HG03039 (cell line): ENCODE results near the gene ME2.
"Not testable (repeated sequence)": the region's sequence is repeated elsewhere in the genome, so short reads cannot be mapped to it uniquely, and the experiment has no call there.

Source experiments
- ATAC-seq: cut with Tn5 transposase; IDR thresholded peaks from one replicate; pipeline ENCODE4 v1.9.1; 2021; ENCODE audit warnings: mild to moderate bottlenecking, moderate library complexity; ENCODE audit not compliant: unreplicated experiment

The ME2 gene

DNA sequence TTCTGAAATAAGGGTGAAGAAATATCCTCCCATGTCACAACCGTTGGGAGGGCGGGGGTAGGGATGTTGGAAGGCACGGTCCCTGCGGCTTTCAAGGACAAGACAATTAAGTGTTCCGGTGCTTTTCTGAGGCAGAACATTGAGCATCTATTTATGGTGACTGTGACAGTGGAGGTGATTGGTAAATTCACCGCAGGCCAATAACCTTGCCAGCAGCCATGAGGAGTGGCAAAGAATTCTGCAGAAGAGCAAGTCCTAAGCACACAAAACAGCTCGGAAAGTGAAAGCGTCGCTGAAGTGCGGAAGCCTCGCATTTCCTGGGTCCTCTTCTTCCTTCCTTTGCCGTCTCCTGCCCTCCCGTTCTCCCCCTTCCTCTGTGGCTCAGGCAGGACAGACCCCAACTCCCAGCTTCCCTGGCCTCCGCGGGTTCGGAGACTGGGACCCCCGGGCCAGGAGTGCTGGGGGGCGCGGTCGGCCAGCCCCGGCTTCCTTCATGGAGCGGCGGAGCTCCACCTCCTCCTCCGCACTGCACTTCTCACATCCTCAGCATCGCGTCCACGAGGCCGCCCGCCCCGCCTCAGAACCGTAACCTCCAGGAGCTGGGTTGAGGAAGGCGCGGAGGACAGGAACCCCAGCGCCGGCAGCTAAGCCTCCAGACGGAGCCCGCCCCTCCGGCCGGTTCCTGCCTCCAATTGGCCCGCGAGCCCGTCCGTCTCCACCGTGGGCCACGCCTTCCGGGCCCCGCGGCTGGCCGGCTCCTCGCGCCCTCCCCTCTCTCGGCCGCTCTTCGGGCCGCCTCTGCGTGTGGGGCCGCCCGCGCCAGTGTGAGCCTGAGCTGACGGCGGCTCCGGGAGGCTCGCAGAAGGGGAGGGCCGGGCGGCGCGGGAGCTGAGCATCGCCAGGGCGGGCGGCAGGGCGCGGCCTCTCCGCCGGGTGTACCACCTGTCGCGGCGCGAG is at the start of gene ME2:
Gene ME2 (plus strand): TSS at position 774 of the 957 bp plus-strand sequence. CDS start 16,703 bp downstream, outside the sequence.
- ATAC-seq, result peak; percentile 94

DNA sequence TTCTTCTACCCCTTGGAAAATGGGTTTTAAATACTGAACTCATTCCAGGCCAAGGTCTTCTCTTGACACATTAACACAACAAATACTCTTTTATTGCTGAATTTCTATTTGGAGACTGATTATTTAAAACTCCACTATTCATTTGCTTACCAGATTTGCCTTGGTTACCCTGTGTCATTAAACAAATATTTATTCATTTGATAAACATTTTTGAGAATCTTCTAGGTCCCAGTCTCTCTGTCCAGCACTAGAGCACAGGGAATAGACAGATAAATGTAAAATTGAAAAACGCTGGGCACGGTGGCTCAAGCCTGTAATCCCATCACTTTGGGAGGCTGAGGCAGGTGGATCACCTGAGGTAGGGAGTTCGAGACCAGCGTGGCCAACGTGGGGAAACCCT is 49.3 kb upstream of the ME2 start:
- ATAC-seq, result no peak

DNA sequence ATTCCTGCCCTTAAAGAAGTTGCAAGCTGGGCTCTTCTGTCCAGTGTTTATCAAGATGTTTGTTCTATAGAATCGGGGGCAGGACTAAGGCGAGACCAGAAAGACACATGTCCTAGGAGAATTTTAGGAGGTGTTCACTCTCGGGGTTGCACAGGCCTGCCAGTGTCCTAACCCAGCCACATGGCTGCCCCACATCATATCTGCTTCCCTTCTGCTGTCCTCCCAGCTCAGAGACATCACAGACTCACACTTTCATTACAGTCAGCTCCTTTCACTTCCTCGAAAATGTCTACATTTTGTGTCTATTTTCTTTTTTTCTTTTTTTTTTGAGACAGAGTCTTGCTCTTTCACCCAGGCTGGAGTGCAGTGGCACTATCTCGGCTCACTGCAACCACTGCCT is 48.4 kb upstream of the ME2 start:
- ATAC-seq, result no peak

DNA sequence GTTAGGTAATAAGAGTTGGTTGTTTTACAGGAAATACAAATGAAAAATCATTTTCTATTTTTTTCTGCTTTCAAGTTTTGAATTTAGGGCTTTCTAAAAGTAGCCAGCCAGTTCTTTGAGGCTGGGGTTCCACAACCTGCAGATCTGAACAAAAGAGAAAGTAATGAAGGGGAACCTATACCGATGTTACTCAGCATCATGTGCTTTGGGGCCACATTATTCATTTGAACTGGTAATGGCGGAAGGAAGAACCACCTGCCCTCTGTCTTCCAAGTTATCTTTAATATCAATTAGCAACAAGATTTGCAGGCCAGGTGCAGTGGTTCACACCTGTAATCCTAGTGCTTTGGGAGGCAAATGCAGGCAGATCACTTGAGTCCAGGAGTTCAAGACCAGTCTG is 46.2 kb upstream of the ME2 start:
- peak; percentile 57 for ATAC-seq

DNA sequence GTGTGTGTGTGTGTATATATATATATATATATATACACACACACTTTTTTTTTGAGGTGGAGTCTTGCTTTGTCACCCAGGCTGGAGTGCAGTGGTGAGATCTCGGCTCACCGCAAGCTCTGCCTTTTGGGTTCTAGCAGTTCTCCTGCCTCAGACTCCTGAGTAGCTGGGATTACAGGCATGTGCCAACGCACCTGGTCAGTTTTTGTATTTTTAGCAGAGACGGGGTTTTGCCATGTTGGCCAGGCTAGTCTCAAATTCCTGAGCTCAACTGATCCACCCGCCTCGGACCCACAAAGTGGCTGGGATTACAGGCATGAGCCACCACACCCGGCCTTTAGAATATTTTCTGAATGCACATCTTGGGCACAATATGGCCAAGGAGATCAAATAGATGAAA is 45.4 kb upstream of the ME2 start:
- ATAC-seq, result not testable (repeated sequence)

DNA sequence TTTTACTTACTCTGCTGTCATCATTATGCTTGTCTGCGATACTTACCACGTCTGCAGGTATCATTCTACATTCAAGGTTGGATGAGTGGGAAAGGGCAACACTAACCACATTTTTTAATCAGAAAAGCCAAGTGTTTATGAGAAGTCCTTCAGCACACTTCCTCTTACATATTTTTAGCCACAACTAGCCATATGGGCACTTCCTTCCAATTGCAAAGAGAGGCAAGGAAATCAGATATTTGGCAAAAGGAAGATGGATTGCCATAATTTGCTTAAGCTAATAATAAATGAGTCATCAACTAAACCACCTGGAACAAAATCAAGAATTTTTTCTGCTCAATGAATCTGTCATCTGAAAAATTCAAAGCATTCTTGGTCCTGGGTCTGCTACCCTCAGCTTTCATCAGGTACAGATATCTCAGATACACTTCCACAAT is 42.4 kb upstream of the ME2 start:
- no peak for ATAC-seq

DNA sequence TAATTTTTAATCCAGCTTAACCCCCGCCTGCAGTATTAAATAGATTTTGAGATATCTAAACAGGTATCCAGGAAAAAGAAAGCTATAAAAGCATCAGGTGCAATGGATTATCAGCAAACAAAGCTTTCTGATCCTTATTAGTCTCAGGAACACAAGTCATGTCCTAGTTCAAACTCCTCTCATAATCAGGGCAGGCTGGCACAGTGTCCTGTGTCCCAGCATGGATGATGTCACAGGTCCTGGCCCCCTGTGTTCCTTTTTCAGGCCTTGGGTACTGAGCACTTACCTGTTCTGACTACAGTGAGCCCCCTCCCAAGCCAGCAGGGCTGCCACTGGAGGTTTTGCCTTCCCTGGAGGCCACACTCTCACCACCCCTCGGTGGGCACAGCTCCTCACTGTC is 39.6 kb upstream of the ME2 start:
- no peak for ATAC-seq

DNA sequence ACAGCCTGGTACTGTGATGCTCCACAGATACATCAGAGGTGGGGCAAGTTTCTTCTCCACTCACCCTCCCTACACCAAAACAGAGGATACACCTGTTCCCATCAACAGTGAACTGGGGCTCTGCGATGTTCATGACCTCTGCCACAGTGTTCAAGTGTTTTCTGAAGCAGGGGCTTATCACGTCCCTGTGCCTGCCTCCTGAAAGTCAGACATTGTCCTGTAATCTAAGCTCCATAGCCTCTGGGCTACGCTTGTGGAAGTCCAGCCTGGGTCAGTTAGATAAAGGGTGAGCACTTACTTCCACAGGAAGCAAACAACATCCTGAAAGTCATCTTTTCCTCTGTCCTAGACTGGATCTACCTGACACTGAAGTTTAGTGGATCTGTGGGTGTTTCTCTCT is 38.9 kb upstream of the ME2 start:
- no peak for ATAC-seq

DNA sequence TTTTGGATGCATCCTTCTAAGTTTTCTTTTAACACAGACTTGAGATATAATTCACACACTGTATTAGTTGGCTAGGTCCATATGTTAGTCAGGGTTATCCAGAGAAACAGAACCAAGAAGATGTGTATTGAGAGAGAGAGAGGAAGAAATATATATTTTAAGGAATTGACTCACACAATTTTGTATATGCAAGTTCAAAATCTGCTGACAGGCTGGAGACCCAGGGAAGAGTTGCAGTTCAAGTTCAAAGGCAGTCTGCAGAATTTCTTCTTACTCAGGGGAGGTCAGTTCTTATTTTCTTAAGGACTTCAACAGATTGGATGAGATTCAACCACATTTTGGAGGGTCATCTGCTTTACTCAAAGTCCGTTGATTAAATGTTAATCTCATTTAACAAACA is 36.1 kb upstream of the ME2 start:
- no peak for ATAC-seq

DNA sequence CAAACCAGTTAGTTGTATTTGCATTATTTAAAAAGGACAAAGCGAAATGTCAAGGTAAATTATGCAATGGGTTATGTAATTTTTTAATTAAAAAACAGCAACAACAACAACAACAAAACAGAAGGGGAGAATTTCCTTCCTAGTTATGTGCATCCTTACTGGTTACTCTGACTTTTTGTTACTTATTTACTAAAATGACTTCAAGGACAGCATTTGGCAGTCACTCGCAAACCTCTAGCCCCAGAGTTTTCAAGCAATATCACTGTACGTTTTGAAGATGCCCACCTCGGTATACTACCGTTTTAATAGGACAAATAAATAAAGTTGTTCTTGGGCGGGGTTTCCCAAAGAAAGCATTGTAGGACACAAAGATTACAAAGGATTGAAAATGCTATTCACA is 34.4 kb upstream of the ME2 start:
- no peak for ATAC-seq

DNA sequence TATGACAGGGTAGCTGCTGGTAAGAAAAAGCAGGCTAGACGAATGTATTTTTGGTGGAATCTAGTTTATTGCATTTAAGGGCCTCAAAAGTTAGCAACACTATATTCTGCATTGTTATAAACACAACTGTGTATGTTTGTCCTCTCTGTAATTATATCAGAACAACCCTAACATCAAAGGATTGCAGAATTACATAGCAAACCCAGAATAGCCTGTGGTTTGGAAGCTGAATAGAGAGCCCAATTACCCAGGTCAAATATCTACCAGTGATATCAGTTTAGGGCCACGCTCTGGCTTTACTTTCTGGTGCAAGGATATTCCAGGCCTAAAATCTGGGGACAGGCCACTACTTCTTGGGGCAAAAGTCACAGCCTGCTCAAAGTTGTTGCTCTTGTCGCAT is 34.0 kb upstream of the ME2 start:
- ATAC-seq, result no peak

DNA sequence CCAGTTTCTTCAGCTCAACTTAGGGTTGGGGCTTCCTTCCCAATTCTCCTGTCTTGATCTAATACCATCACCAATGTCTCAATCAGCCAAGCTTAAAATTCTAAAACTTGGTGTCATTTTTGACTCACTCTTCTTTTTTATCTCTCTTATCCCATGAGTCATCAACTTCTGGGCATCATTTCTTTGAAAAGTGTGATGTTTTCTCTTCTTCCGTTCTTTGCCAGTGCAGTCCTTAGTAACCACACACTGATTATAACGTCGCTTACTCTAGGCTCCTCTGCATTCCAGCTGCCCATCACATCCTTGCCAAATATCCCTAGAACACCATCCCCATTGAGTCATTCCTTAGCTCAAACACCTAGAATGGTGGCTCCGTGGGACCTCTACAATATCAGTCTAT is 31.7 kb upstream of the ME2 start:
- no peak for ATAC-seq

DNA sequence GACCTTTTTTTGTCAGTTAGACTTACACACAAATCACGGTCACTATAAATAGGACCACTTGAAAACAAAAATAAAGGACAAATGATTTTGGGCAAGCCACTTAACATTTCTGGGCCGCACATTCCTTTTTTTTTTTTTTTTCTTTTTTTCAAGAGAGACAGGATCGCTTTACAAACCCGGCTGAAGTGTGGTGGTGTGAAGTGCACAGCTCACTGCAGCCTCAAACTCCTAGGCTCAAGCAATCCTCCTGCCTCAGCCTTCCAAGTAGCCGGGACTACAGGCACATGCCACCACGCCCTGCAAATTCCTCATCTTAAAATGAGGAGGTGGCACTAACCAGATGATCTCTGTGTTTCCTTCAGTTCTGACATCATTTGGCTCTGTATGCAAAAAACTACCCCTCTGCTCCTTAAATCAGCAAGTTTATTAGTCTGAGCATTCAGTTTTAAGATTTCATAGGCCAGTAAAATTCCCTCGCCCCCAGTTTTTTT is 30.8 kb upstream of the ME2 start:
- ATAC-seq, result no peak

DNA sequence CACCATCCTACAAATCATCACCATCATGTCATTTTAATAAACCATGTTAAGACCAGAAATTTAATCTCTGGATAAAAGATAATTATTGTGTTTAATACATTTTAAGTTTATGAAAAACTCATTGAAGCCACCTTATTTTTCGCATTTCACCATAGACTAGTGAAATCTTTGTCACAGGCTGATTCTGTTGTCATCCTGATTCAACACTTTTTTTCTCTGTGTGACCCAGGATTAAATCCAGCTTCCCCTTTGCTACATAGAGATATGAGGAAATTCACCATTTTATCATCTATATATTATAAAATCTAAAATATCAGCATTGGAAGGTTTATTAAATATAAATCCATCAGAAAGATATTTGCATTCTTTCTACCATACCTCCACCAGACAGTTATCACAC is 29.9 kb upstream of the ME2 start:
- ATAC-seq, result no peak

DNA sequence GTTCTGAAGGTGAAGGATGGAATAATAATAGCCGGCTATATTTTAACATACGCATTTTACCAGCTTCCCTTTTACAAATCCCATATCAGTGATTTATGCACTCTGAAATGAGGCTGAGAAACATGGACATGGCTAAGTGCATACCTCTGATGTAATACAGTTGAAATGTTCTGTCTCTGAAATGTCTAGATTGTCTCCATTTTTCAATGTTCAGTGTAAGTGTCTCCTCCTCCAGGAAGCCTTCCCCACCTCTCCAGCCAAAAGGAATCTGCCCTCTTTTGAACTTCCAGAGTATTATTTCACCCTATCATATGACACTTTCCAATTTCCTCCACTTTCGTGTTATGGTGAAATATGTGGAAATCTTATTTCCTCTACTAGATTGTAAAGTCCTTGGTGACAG is 29.5 kb upstream of the ME2 start:
- no peak for ATAC-seq

DNA sequence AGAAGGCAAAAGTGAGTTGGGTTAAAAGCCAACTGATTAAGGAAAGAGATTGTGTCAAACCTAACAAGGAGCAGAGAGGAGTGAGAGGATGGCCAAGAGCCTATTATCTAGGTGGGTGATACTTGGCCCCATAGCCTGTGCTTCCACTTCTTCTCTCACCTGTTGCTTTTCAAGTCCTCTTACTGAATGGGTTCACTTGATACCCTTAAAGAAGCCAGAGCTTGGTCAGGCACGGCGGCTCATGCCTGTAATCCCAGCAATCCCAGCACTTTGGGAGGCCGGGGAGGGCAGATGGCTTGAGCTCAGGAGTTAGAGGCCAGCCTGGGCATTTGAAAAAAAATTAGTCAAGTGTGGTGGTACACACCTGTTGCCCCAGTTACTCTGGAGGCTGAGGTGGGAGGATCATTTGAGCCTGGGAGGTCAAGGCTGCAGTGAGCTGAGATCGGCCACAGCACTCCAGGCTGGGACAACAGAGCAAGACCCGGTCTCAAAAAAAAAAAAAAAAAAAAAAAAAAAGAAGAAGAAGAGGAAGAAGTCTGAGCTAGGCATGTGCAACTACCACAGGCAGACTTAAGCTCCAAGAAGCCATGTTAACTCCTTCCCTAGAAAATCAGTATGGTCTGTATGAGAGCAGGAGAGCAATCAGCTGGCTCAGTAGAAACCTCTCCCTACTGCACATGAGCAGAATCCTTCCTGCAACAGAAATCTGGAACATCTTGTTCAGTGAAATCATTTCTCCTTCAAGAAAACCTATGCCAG is 28.4 kb upstream of the ME2 start:
- no peak for ATAC-seq

DNA sequence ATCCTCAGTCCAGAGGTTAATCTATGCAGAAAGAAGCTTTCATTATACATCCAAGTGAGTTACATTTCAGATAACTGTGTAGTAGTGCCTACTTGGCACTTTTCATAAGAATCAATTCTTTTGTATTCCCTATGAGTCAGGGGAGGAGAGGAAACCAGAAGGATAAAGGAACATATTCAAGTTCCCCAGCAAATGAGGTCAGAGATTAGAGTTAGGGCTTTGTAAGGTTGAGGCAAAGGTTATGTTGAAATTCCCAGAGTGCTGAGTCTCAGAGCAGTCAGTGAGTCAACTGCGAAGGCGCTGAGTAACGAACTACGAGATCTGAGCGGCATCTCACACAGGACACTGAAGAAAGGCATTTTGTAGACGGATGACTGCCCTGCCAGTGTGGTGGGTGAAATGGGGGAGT is 25.1 kb upstream of the ME2 start:
- no peak for ATAC-seq

DNA sequence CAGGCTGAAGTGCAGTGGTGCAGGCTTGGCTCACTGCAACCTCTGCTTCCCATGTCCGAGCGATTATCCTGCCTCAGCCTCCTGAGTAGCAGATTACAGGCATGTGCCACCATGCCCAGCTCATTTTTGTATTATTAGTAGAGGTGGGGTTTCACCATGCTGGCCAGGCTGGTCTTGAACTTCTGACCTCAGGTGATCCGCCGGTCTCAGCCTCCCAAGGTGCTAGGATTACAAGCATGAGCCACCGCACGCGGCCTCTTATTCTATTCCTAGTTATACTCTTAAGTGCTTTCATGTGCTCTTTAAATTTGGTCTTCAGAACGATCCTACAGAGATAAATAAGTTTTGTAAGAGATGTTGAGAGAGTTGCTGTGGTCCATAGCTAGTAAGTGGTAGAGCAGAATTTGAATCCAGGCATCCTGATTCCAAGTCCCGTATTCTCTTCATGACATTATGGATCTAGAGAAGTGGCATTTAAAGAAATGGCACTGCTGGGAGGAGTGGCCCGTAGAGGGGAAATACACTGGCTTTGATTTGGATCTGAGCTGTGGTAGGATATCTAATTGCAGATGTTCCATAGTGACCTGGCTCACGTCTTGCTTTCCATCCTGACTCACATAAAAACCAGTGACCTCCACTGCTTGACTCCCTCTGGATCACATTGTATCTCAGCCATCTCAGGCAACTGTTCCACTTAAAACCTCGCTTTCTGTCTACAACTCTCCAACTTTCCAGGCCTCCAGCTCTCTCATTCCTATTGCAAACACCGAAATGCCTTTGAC is 22.8 kb upstream of the ME2 start:
- no peak for ATAC-seq

DNA sequence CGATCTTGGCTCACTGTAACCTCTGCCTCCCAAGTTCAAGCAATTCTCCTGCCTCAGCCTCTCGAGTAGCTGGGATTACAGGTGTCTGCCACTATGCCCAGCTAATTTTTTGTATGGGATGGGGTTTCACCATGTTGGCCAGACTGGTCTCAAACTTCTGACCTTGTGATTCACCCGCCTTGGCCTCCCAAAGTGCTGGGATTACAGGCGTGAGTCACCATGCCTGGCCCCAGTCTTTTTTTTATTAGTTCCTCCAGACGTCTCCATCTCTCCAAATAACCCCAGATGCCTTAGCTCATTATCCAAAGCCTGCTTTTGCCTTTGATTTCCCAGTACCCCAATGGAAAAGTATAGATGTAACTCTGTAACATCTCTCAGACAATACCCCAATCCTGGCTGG is 21.8 kb upstream of the ME2 start:
- ATAC-seq, result not testable (repeated sequence)

DNA sequence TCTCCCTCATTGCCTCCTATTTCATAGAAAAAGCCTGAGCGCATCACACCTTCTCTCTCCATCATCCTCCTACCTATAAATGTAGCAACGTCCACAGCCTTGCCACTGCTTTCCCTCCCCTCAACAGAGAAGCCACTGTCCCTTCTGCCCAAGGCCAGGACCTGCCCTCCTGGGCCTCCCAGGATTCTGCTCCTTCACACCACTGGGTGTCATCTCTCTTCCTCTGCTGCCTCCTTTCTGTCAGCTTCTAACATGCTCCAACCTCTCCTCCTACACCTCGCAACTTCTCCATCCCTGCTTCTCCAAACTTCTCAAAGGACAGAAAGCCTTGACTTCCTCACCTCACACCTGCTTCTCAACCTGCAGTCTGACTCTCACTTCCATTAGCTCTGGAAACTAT is 21.2 kb upstream of the ME2 start:
- no peak for ATAC-seq
